Fibroblast of skin of scalp (primary cell): ENCODE results near the gene ANKRD17.

Experiments
- DNase-seq: peaks from one replicate; pipeline ENCODE4 v3.0.0-alpha.2; 2013

ANKRD17 gene

DNA sequence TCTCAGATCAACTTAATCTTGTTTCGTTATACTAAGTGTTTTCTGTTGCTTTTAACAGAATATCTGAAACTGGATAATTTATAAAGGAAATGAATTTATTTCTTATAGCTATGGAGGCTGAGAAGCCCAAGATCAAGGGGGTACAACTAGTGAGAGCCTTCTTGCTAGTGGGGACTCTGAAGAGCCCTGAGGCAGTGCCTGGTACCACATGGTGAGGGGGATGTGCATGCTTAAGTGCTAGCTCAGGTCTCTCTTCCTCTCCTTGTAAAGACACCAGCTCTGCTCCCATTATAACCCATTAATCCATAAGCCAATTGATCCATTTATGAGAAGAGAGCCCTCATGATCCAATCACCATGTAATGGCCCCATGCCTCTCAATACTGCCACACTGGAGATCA is 207.0 kb downstream of the ANKRD17 start:
- DNase-seq = no peak

DNA sequence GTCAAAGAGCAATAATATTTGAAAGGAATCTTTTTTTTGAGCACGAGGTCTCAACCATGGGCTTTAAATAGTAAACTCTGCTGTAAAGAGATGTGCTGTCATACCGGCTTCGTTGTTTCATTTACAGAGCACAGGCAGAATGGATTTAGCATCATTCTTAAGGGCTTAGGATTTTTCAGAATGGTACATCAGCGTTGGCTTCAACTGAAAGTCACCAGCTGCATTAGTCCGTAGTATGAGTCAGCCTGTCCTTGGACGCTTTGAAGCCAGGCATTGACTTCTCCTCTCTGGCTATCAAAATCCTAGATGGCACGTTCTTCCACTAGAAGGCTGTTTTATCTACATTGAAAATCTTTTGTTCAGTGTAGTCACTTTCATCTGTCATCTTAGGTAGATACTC is 212.7 kb downstream of the ANKRD17 start:
- DNase-seq = no peak

DNA sequence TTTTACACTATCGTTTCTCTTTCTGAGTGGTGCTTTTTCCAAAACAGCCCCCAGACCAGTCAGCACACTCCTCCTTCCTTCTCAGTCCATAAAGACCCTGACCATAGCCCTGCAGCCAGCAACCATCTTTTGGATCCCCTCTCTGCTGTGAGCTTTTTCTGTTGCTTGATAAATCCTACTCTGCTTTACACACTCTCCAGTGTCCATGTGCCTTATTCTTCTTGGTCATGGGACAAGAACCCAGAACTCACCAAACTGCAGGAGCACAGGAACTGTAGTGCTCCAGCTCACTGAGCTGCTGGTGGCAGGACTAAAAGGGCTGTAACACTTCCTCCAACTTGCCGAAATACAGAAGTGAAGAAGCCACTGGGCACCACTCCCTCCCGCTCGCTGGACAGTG is 221.5 kb downstream of the ANKRD17 start:
- no peak for DNase-seq

- no peak for DNase-seq
Observed at GRCh38 chr4:73036123-73036522, 222.5 kb downstream of the ANKRD17 start.

GRCh38 chr4:73034896-73035295 is 223.7 kb downstream of the ANKRD17 start:
- DNase-seq = no peak

GRCh38 chr4:73028621-73029020 is 230.0 kb downstream of the ANKRD17 start:
- no peak for DNase-seq
